Measurements from ENCODE around the gene DDC. TPM values are rescaled to one million over a fixed set of nuclear protein-coding genes. Genes with fewer than 3 reads are reported as not detected.

DDC gene
- total RNA-seq, 1 experiment from 2014 or later: not detected

DNA sequence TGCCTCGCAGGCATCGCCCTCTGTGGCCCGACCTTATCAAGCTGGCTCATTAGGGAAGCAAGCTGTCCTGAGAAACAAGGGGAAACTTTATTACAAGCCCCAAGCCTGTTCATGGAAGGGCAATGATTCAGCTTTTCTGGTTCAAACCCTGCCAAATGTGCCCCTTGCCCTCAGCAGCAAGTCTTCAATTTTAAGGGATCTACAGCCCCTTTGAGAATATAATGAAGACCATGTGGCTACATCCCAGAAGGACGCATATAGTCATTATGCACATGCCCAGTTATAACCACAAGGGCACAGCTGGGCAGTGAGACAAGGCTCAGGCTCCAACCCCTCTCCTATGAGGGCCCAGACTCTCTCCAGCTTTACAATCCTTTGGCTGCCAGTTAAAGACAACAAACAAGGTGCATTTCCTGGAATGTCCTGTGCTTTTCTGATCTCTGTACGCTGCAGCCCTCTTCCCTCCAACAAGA is 56.7 kb downstream of the DDC start (continued):
- TF ChIP-seq YY1 (IDR thresholded peaks at IDR 0.05; ENCODE audit: extremely low read depth, insufficient replicate concordance, low read depth, low read length) (no peak), SIN3A (IDR thresholded peaks at IDR 0.05; ENCODE audit: low read depth) (no peak), ELF1 (IDR thresholded peaks at IDR 0.05; ENCODE audit: borderline replicate concordance, low read depth) (no peak), POLR2A (IDR thresholded peaks at IDR 0.05; ENCODE audit: borderline replicate concordance, extremely low read depth, insufficient read depth, insufficient read length) (no peak), EZH2phosphoT487 (IDR thresholded peaks at IDR 0.05; ENCODE audit: borderline replicate concordance) (no peak)
- TF ChIP-seq, protein P1, sequence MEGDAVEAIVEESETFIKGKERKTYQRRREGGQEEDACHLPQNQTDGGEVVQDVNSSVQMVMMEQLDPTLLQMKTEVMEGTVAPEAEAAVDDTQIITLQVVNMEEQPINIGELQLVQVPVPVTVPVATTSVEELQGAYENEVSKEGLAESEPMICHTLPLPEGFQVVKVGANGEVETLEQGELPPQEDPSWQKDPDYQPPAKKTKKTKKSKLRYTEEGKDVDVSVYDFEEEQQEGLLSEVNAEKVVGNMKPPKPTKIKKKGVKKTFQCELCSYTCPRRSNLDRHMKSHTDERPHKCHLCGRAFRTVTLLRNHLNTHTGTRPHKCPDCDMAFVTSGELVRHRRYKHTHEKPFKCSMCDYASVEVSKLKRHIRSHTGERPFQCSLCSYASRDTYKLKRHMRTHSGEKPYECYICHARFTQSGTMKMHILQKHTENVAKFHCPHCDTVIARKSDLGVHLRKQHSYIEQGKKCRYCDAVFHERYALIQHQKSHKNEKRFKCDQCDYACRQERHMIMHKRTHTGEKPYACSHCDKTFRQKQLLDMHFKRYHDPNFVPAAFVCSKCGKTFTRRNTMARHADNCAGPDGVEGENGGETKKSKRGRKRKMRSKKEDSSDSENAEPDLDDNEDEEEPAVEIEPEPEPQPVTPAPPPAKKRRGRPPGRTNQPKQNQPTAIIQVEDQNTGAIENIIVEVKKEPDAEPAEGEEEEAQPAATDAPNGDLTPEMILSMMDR (IDR thresholded peaks at IDR 0.05 in 2 of 3, conservative IDR thresholded peaks at IDR 0.05 in 1 of 3; ENCODE audit: borderline replicate concordance in 1 of 3, insufficient read depth in 1 of 3, low read depth in 2 of 3, low read length in 2 of 3): no peak

DNA sequence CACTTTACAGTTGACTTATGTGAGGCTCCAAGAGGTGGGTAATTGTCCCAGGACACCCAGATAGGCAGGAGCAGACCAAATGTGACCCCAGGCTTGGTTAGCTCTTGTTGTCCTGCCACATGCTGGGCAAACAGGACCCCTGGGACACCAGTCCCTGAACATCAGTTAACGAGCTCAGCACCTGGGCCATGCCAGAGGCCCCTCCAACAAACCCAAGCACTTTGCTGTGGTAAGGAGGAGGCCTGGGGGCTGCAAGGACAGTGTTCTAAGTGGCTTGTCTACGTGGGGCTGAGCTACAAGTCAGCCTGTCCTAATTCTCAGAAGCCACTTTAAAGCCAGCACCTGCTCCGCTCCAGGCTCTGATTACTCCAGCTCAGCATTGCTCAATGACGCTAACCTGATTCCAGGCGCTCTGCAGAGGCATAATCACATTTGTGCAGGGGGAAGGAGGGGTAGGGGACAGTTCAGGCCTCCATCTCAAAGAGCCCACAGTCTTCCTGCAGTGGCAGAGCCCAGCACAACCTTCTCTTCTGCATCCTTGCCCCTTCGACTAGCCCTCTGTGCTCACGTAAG is 57.2 kb downstream of the DDC start:
- H3K36me3 ChIP-seq (ENCODE audit: control insufficient read depth in 1 of 2, insufficient read depth in 2 of 2, low read length in 2 of 2): no peaks in the 10 kb centered on the region
- H3K27ac ChIP-seq (ENCODE audit: low read depth, low read length): no peak overlapping the region
- BruUV-seq (replicated peaks): no TSS peak
- no peaks in the 10 kb centered on the region for H3K4me1 ChIP-seq (ENCODE audit: control insufficient read depth in 1 of 2, insufficient read depth in 2 of 2, low read length in 2 of 2)
- H3K27me3 ChIP-seq (ENCODE audit: insufficient read depth, low read length): no peaks in the 10 kb centered on the region
- ChIA-PET RAD21 (ENCODE audit: low non-redundant PET in 1 of 2, low total read pairs in 2 of 2, uncharacterized antibody in 2 of 2, unreplicated experiment in 2 of 2) (no interaction called here), POLR2A (no interaction called here), CTCF (no interaction called here)
- H3K9ac ChIP-seq (ENCODE audit: low read length): no peak overlapping the region
- H3K9me2 ChIP-seq (ENCODE audit: insufficient read depth): no peaks in the 10 kb centered on the region
- no peaks in the 10 kb centered on the region for H4K20me1 ChIP-seq (ENCODE audit: insufficient read depth)
- no peaks in the 10 kb centered on the region for H3K79me2 ChIP-seq (ENCODE audit: insufficient read depth, low read length)
- H2AFZ ChIP-seq (ENCODE audit: low read depth, low read length, poor library complexity, severe bottlenecking): no peak overlapping the region
- no peak overlapping the region for H3K4me3 ChIP-seq (replicated peaks in 1 of 2; ENCODE audit: low read depth in 1 of 2, low read length in 2 of 2)
- intact Hi-C loops (cut with micrococcal nuclease): no loop called here
- DNase-seq (ENCODE audit: low read depth, low spot score): no peak
- TF ChIP-seq POLR2AphosphoS5 (IDR thresholded peaks at IDR 0.05; ENCODE audit: low read depth, low read length) (no peak), ELF1 (IDR thresholded peaks at IDR 0.05; ENCODE audit: borderline replicate concordance, low read depth) (no peak), SP1 (IDR thresholded peaks at IDR 0.05; ENCODE audit: low read depth) (no peak), ZFX (IDR thresholded peaks at IDR 0.05) (no peak), ZNF274 (IDR thresholded peaks at IDR 0.05; ENCODE audit: low read depth, low read length) (no peak), TCF7L2 (IDR thresholded peaks at IDR 0.05; ENCODE audit: borderline replicate concordance, extremely low read depth, insufficient read depth, insufficient read length) (no peak), CBX3 (IDR thresholded peaks at IDR 0.05; ENCODE audit: low read depth) (no peak)
- TF ChIP-seq, protein P2, sequence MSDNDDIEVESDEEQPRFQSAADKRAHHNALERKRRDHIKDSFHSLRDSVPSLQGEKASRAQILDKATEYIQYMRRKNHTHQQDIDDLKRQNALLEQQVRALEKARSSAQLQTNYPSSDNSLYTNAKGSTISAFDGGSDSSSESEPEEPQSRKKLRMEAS (IDR thresholded peaks at IDR 0.05): no peak
- TF ChIP-seq, protein P1 (IDR thresholded peaks at IDR 0.05 in 2 of 3, conservative IDR thresholded peaks at IDR 0.05 in 1 of 3; ENCODE audit: borderline replicate concordance in 1 of 3, insufficient read depth in 1 of 3, low read depth in 2 of 3, low read length in 2 of 3): no peak
- H3K4me2 ChIP-seq (ENCODE audit: low read length): no peak overlapping the region
- no peak for ATAC-seq
- no peaks in the 10 kb centered on the region for H3K9me3 ChIP-seq (ENCODE audit: control insufficient read depth in 1 of 2, insufficient read depth in 1 of 2, low read depth in 1 of 2, low read length in 2 of 2)

Data from HCT116 (cell line).